WTC11 (cell line): ENCODE results near the gene FGF3. TPM values are rescaled to one million over a fixed set of nuclear protein-coding genes. Genes with fewer than 3 reads are reported as not detected.

Experiments used
- ATAC-seq: fragments of 200-7000 bp; cut with Tn5 transposase; 2 replicates; pipeline ENCODE4 v1.10.0; 2021; ENCODE audit warnings: mild to moderate bottlenecking, moderate library complexity
- Bru-seq: library from RNA; stranded (reverse); fragments of 400-500 nt; gene quantifications from one replicate; lab custom pipeline; 2021; lab: Mats Ljungman, UMichigan
- CTCF ChIA-PET: fragments of 300-600 bp; sonication (Branson Sonifier 250); formaldehyde crosslinking; loops from one replicate; lab custom pipeline; 2021; ENCODE audit warnings: antibody characterized with exemption; lab: Charles Lee
- POLR2A ChIA-PET: fragments of 350-600 bp; sonication (Branson Sonifier 250); formaldehyde crosslinking; loops from one replicate; lab custom pipeline; 2021; ENCODE audit warnings: antibody characterized with exemption; lab: Charles Lee
- DNase-seq: peaks from one replicate; pipeline ENCODE4 v3.0.0; 2021; ENCODE audit warnings: low spot score
- H3K27ac Mint-ChIP-seq: 2 replicates; pipeline ENCODE4 v1.8.0; 2021; ENCODE audit warnings: mixed read lengths
- H3K27me3 Mint-ChIP-seq: 2 replicates; pipeline ENCODE4 v1.8.0; 2021; ENCODE audit warnings: low read depth, mild to moderate bottlenecking, moderate library complexity, mixed read lengths
- H3K36me3 Mint-ChIP-seq: 2 replicates; pipeline ENCODE4 v1.8.0; 2021; ENCODE audit warnings: mixed read lengths
- H3K4me1 Mint-ChIP-seq: 2 replicates; pipeline ENCODE4 v1.8.0; 2022; ENCODE audit warnings: mixed read lengths
- H3K4me3 Mint-ChIP-seq: 2 replicates; pipeline ENCODE4 v1.8.0; 2021; ENCODE audit warnings: mild to moderate bottlenecking, moderate library complexity, mixed read lengths
- H3K9me3 Mint-ChIP-seq: 2 replicates; pipeline ENCODE4 v1.8.0; 2021; ENCODE audit warnings: mixed read lengths
- AFF4 ChIP-seq: sonication (generic); formaldehyde crosslinking; IDR thresholded peaks from 2 replicates; pipeline ENCODE4 v1.8.1; 2023; ENCODE audit warnings: mild to moderate bottlenecking, missing genetic modification reagents, borderline replicate concordance
- ATF6 ChIP-seq: sonication (generic); formaldehyde crosslinking; IDR thresholded peaks from 2 replicates; pipeline ENCODE4 v1.8.1; 2023; ENCODE audit warnings: mild to moderate bottlenecking, missing genetic modification reagents
- GRHL2 ChIP-seq: fragments of 250-450 bp; sonication (Bioruptor Pico); IDR thresholded peaks from 2 replicates; pipeline ENCODE4 v1.8.0; 2022; ENCODE audit warnings: mild to moderate bottlenecking, moderate library complexity; ENCODE audit not compliant: insufficient replicate concordance, severe bottlenecking
- GTF2I ChIP-seq: fragments of 250-450 bp; sonication (Bioruptor Pico); conservative IDR thresholded peaks from 2 replicates; pipeline ENCODE4 v1.4.0; 2021; ENCODE audit warnings: mild to moderate bottlenecking
- HMGA2 ChIP-seq: fragments of 250-450 bp; sonication (Bioruptor Pico); IDR thresholded peaks from 2 replicates; pipeline ENCODE4 v1.4.0; 2021; ENCODE audit warnings: mild to moderate bottlenecking, moderate library complexity
- JUN ChIP-seq: sonication (generic); formaldehyde crosslinking; IDR thresholded peaks from 2 replicates; pipeline ENCODE4 v1.8.0; 2023; ENCODE audit warnings: mild to moderate bottlenecking, missing genetic modification reagents
- MYBL2 ChIP-seq: sonication (generic); formaldehyde crosslinking; IDR thresholded peaks from 2 replicates; pipeline ENCODE4 v1.8.1; 2023; ENCODE audit warnings: mild to moderate bottlenecking, moderate library complexity, missing genetic modification reagents
- NR1H2 ChIP-seq: sonication (generic); formaldehyde crosslinking; IDR thresholded peaks from 2 replicates; pipeline ENCODE4 v1.9.0; 2021; ENCODE audit warnings: mild to moderate bottlenecking, moderate library complexity, missing genetic modification reagents
- PRRX2 ChIP-seq: fragments of 250-450 bp; sonication (Bioruptor Pico); IDR thresholded peaks from 2 replicates; pipeline ENCODE4 v1.8.0; 2021; ENCODE audit warnings: mild to moderate bottlenecking
- SMAD4 ChIP-seq: sonication (generic); formaldehyde crosslinking; IDR thresholded peaks from 2 replicates; pipeline ENCODE4 v1.8.0; 2022; ENCODE audit warnings: mild to moderate bottlenecking, missing genetic modification reagents
- SP1 ChIP-seq: sonication (generic); formaldehyde crosslinking; conservative IDR thresholded peaks from 2 replicates; pipeline ENCODE4 v1.8.1; 2022; ENCODE audit warnings: missing genetic modification reagents
- ZBTB21 ChIP-seq: sonication (generic); formaldehyde crosslinking; IDR thresholded peaks from 2 replicates; pipeline ENCODE4 v1.8.1; 2023; ENCODE audit warnings: mild to moderate bottlenecking, missing genetic modification reagents, borderline replicate concordance
- ZNF317 ChIP-seq: sonication (generic); formaldehyde crosslinking; IDR thresholded peaks from 2 replicates; pipeline ENCODE4 v1.8.1; 2023; ENCODE audit warnings: low read depth, mild to moderate bottlenecking, moderate library complexity, missing genetic modification reagents, borderline replicate concordance
- ZNF416 ChIP-seq: fragments of 250-450 bp; sonication (Bioruptor Pico); IDR thresholded peaks from 2 replicates; pipeline ENCODE4 v1.9.0; 2021; ENCODE audit warnings: mild to moderate bottlenecking, inconsistent platforms
- ZNF425 ChIP-seq: fragments of 250-450 bp; sonication (Bioruptor Pico); conservative IDR thresholded peaks from 2 replicates; pipeline ENCODE4 v1.9.0; 2021; ENCODE audit warnings: mild to moderate bottlenecking
- long read RNA-seq, 3 experiments: library from RNA in 1 of 3; library from capped mRNA in 1 of 3; library from polyadenylated mRNA in 1 of 3; unstranded in 2 of 3; stranded (forward) in 1 of 3; transcript quantifications; one replicate each; pipeline ENCODE4 v2.0.0, GENCODE V29; 2021
- total RNA-seq: library from RNA; stranded (reverse); gene quantifications from 3 replicates; pipeline ENCODE4 v1.2.3, GENCODE V29; 2021

The FGF3 gene
- total RNA-seq (not detected in 3 replicates), Bru-seq, nascent RNA (not detected)
- long read RNA-seq, experiment 1, result 0 reads
- long read RNA-seq, experiment 2, result 0 reads
- long read RNA-seq, experiment 3, result 0 reads

GRCh38 chr11:69818603-69819441, at the start of gene FGF3:
TSS of gene FGF3 (minus strand) at chr11:69819416. CDS start at chr11:69818933, 483 bp downstream.
- CTCF ChIA-PET, result interaction anchor here (0.6 to 1.3 kb wide), 8 partner anchors 13 to 114 kb away, joined by 3 to 5 read pairs (median 4); no protein-coding TSS in a partner anchor
- no peak for DNase-seq
- no peaks in the 10 kb centered on the region for H3K36me3 Mint-ChIP-seq
- POLR2A ChIA-PET, result interaction anchor here (0.6 kb wide), 1 partner anchor 127 kb away, joined by 4 read pairs; no protein-coding TSS in a partner anchor
- no peaks in the 10 kb centered on the region for H3K9me3 Mint-ChIP-seq
- peak within 1 kb of the TSS; percentile 42 for H3K4me3 Mint-ChIP-seq
- peak; percentile 7; the same call in 1 of the 2 replicates for ATAC-seq
- peaks cover 7% of the 10 kb centered on the region; the same call in 1 of the 2 replicates for H3K4me1 Mint-ChIP-seq
- H3K27ac Mint-ChIP-seq, result no peak within 1 kb of the TSS
- TF ChIP-seq PRRX2 (CRISPR knock-in tag) (no peak), ZNF416 (no peak), MYBL2 (CRISPR knock-in tag) (no peak), ZNF425 (CRISPR knock-in tag) (no peak), HMGA2 (CRISPR knock-in tag) (no peak), ATF6 (CRISPR knock-in tag) (no peak), ZNF317 (CRISPR knock-in tag) (no peak), SMAD4 (CRISPR knock-in tag) (no peak), NR1H2 (CRISPR knock-in tag) (no peak), SP1 (CRISPR knock-in tag) (no peak), AFF4 (CRISPR knock-in tag) (no peak), GTF2I (CRISPR knock-in tag) (no peak), GRHL2 (CRISPR knock-in tag) (no peak), JUN (CRISPR knock-in tag) (no peak)
- peaks cover 95% of the 10 kb centered on the region for H3K27me3 Mint-ChIP-seq

GRCh38 chr11:69868871-69869270, 49.7 kb upstream of the FGF3 start:
- no peak overlapping the region for H3K4me3 Mint-ChIP-seq
- POLR2A ChIA-PET, result no interaction called here
- peaks cover 18% of the 10 kb centered on the region for H3K9me3 Mint-ChIP-seq
- peaks cover 2% of the 10 kb centered on the region; the same call in 1 of the 2 replicates for H3K27me3 Mint-ChIP-seq
- H3K36me3 Mint-ChIP-seq, result no peaks in the 10 kb centered on the region; the same call in 1 of the 2 replicates
- no peak for ATAC-seq
- no peak overlapping the region for H3K27ac Mint-ChIP-seq
- CTCF ChIA-PET, result no interaction called here
- DNase-seq, result no peak
- H3K4me1 Mint-ChIP-seq, result peaks cover 23% of the 10 kb centered on the region
- TF ChIP-seq ZBTB21, result no peak
- TF ChIP-seq, all 79 proteins: peak for 0
